ENCODE results near the gene CAMK2G. TPM values are rescaled to one million over a fixed set of nuclear protein-coding genes. Genes with fewer than 3 reads are reported as not detected.

Gene CAMK2G
- total RNA-seq, 1 experiment from 2014 or later = 179 TPM

GRCh38 chr10:73853196-73853595, 21.2 kb downstream of the CAMK2G start:
- H3K4me2 ChIP-seq (ENCODE audit: low read length) = no peak overlapping the region
- intact Hi-C loops (cut with micrococcal nuclease) = no loop called here
- peaks cover 46% of the 10 kb centered on the region for H3K79me2 ChIP-seq (ENCODE audit: low read length)
- H3K4me3 ChIP-seq (ENCODE audit: low read length) = no peak overlapping the region
- ChIA-PET CTCF (interaction anchor here (1.1 to 1.4 kb wide), 3 partner anchors 22 to 88 kb away, joined by 3 to 4 read pairs (median 4); no protein-coding TSS in a partner anchor), POLR2A (ENCODE audit: unreplicated experiment) (no interaction called here)
- no peak overlapping the region for H3K27ac ChIP-seq (ENCODE audit: low read length)
- no peaks in the 10 kb centered on the region for H3K4me1 ChIP-seq (ENCODE audit: insufficient read depth, low read length)
- peaks cover 90% of the 10 kb centered on the region for H3K36me3 ChIP-seq (ENCODE audit: low read depth, low read length)
- H2AFZ ChIP-seq (ENCODE audit: low read length) = no peak overlapping the region
- BruUV-seq (replicated peaks) = no TSS peak
- peaks cover 28% of the 10 kb centered on the region for H4K20me1 ChIP-seq (ENCODE audit: low read length)
- TF ChIP-seq CTCF (conservative IDR thresholded peaks at IDR 0.05; ENCODE audit: low read depth, low read length) (no peak), EZH2 (IDR thresholded peaks at IDR 0.05; ENCODE audit: low read length, unreplicated experiment) (no peak), EZH2phosphoT487 (IDR thresholded peaks at IDR 0.05; ENCODE audit: borderline replicate concordance, low read length) (no peak)
- ATAC-seq (no peak), DNase-seq (no peak)
- H3K9me2 ChIP-seq (replicated peaks; ENCODE audit: low read length) = no peaks in the 10 kb centered on the region
- no peaks in the 10 kb centered on the region for H3K27me3 ChIP-seq (ENCODE audit: low read length)
- H3K9me3 ChIP-seq (ENCODE audit: low read length) = no peaks in the 10 kb centered on the region
- H3K9ac ChIP-seq (ENCODE audit: low read length) = no peak overlapping the region
- peaks cover 5% of the 10 kb centered on the region for H3F3A ChIP-seq (ENCODE audit: low read length, unreplicated experiment)

GRCh38 chr10:73850863-73851461, 23.4 kb downstream of the CAMK2G start:
- intact Hi-C loops (cut with micrococcal nuclease) = no loop called here
- Histone ChIP-seq H3K27ac (ENCODE audit: low read length) (no peak overlapping the region), H3K4me1 (ENCODE audit: insufficient read depth, low read length) (no peaks in the 10 kb centered on the region), H3K9me2 (replicated peaks; ENCODE audit: low read length) (no peaks in the 10 kb centered on the region), H3K27me3 (ENCODE audit: low read length) (no peaks in the 10 kb centered on the region), H3K9ac (ENCODE audit: low read length) (no peak overlapping the region), H3K9me3 (ENCODE audit: low read length) (no peaks in the 10 kb centered on the region), H3K36me3 (ENCODE audit: low read depth, low read length) (peaks cover 90% of the 10 kb centered on the region), H3F3A (ENCODE audit: low read length, unreplicated experiment) (peaks cover 5% of the 10 kb centered on the region), H3K4me2 (ENCODE audit: low read length) (no peak overlapping the region), H2AFZ (ENCODE audit: low read length) (no peak overlapping the region), H4K20me1 (ENCODE audit: low read length) (peaks cover 24% of the 10 kb centered on the region), H3K4me3 (ENCODE audit: low read length) (no peak overlapping the region), H3K79me2 (ENCODE audit: low read length) (peaks cover 23% of the 10 kb centered on the region)
- DNase-seq (no peak), ATAC-seq (no peak)
- no TSS peak for BruUV-seq (replicated peaks)
- ChIA-PET POLR2A (ENCODE audit: unreplicated experiment) (no interaction called here), CTCF (no interaction called here)
- TF ChIP-seq EZH2phosphoT487 (IDR thresholded peaks at IDR 0.05; ENCODE audit: borderline replicate concordance, low read length) = no peak
- no peak for TF ChIP-seq EZH2 (IDR thresholded peaks at IDR 0.05; ENCODE audit: low read length, unreplicated experiment)
- TF ChIP-seq CTCF (conservative IDR thresholded peaks at IDR 0.05; ENCODE audit: low read depth, low read length) = no peak

GRCh38 chr10:73850211-73850610, 24.1 kb downstream of the CAMK2G start:
- Histone ChIP-seq H3K4me2 (ENCODE audit: low read length) (no peak overlapping the region), H3K9me2 (replicated peaks; ENCODE audit: low read length) (no peaks in the 10 kb centered on the region), H3K27me3 (ENCODE audit: low read length) (no peaks in the 10 kb centered on the region), H3F3A (ENCODE audit: low read length, unreplicated experiment) (peaks cover 5% of the 10 kb centered on the region), H3K4me3 (ENCODE audit: low read length) (no peak overlapping the region), H3K27ac (ENCODE audit: low read length) (no peak overlapping the region), H4K20me1 (ENCODE audit: low read length) (peaks cover 19% of the 10 kb centered on the region), H3K79me2 (ENCODE audit: low read length) (peaks cover 16% of the 10 kb centered on the region), H3K9ac (ENCODE audit: low read length) (no peak overlapping the region), H3K9me3 (ENCODE audit: low read length) (no peaks in the 10 kb centered on the region), H2AFZ (ENCODE audit: low read length) (no peak overlapping the region), H3K36me3 (ENCODE audit: low read depth, low read length) (peaks cover 85% of the 10 kb centered on the region), H3K4me1 (ENCODE audit: insufficient read depth, low read length) (no peaks in the 10 kb centered on the region)
- ChIA-PET POLR2A (ENCODE audit: unreplicated experiment) (interaction anchor here (0.7 kb wide), 1 partner anchor 31 kb away, joined by 4 read pairs; no protein-coding TSS in a partner anchor), CTCF (interaction anchor here (0.6 to 1.4 kb wide), 8 partner anchors 14 to 91 kb away, joined by 3 to 19 read pairs (median 4); no protein-coding TSS in a partner anchor)
- ATAC-seq (no peak), DNase-seq (no peak)
- intact Hi-C loops (cut with micrococcal nuclease) = no loop called here
- TF ChIP-seq CTCF (conservative IDR thresholded peaks at IDR 0.05; ENCODE audit: low read depth, low read length) (no peak), EZH2 (IDR thresholded peaks at IDR 0.05; ENCODE audit: low read length, unreplicated experiment) (no peak), EZH2phosphoT487 (IDR thresholded peaks at IDR 0.05; ENCODE audit: borderline replicate concordance, low read length) (no peak)
- BruUV-seq (replicated peaks) = no TSS peak
